ENCODE measurements around the gene TEX264.
"Not testable (repeated sequence)": the region's sequence is repeated elsewhere in the genome, so short reads cannot be mapped to it uniquely, and the experiment has no call there.

TEX264 gene

DNA sequence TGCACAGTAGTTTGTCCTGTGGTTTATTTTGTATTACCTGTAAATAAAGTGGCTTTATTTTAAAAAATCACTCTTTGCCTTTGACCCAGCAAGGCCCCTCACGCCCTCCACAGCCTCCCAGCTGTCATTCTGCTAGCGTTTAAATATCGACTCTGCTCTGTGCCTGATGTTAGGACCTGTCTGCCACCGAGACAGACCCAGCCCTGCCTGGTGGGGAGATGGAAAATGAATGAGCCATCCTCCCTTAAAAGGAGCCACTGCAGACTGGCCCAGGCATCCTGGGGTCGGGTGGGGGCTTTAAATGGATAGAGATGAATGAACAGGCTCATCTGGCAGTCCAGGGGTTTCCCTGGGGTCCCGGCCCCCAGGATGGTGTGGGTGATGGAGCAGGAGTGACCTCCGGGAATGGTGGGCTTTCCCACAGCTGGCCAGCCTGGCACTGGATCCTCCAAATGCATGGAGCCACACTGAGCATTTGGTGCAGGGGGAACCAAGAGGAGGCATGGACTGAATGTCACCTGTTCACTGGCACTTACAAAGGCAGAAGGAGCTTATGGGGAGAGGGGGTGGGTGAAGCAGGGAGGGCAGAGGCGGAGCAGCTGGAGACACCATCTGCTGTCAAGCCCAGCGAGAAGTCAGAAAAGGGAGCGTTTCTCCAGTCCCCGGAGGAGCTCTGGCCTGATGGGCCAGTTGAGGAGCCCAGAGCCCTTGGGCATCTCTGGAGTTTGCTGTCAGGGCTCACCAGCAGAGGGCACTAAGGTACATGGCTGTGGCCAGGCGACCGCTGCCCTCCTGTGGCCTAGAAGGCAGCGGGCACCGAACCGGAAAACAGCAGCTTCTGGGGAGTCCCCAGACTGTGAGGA is 47.7 kb downstream of the TEX264 start:
- DNase-seq = peak; percentile 18

DNA sequence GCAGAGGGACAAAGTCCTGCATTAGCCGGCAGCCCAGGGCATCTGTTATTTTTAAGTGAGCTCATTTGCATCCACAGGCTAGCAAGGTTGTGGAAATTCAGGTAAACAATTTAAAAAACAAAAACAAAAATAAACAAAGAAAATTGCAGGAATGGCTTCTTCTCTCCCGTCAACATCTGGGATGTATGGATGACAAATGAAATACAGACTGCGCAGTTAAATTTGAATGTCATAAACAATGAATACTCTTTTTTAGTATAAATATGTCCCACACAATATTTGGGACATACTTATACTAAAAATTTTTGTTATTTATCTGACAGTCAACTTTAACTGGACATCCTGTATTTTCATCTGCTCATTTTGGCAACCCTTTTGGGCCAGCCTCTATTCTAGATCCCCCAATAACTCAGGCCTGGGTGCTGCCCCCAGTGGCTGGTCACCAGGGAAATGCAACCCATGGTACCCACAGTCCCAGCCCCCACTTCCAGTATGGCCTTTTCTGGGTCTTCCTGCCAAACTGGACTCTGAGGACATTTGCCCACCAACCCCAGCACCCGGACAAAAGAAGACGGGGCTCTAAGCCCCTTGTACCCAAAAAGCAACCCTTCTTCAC is 48.5 kb downstream of the TEX264 start:
- DNase-seq = no peak

- no peak for DNase-seq
These were observed 49.4 kb downstream of the TEX264 start for GRCh38 chr3:51720292-51721061.

- DNase-seq = peak; percentile 35
These were observed 50.2 kb downstream of the TEX264 start for GRCh38 chr3:51721062-51721745.

- DNase-seq = no peak
These were observed 51.3 kb downstream of the TEX264 start for GRCh38 chr3:51722362-51722761.

GRCh38 chr3:51727500-51727899 is 56.4 kb downstream of the TEX264 start:
- DNase-seq = no peak

- no peak for DNase-seq
These were observed 58.1 kb downstream of the TEX264 start for GRCh38 chr3:51729042-51729633.

DNA sequence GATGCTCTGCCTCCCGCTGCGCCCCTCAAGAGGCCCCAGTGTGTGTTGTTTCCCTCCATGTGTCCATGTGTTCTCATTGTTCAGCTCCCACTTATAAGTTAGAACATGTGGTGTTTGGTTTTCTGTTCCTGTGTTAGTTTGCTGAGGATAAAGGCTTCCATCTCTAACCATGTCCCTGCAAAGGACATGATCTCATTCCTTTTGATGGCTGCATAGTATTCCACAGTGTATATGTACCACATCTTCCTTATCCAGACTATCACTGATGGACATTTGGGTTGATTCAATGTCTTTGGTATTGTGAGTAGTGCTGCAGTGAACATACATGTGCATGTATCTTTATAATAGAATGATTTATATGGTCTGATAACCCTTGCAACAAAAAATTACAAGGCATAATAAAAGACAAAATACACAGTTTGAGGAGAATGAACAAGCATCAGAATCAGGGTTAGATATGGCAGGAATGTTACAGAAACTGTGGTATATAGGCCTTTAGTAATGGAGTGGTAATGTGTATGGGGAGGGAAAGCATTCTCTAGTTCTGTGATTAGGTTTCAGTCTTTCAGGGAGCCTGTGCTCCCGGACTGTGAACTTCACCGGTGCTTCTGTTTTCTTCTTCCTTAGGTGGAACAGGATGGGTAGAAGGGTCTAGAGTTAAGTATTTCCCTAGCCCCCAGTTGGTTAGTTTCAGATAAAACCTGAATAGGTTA is 63.0 kb downstream of the TEX264 start:
- DNase-seq = no peak

DNA sequence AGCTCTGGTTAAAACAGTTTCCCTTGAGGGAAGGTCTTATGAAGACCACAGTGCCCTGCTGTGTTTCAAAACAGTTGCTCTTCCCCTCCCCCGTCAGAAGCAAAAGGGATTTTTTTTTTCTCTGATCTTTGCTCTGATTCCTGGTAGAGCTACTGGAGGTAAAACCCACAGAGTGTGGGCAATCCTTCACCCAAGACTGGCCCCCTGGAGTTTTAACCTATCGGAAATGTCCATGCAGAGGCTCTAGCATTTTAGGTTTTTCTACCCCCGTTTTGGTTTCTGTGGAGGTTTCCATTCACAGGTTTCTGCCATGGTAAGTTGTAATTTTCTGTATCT is 63.5 kb downstream of the TEX264 start:
- DNase-seq = no peak

- no peak for DNase-seq
These were observed 64.0 kb downstream of the TEX264 start for GRCh38 chr3:51735039-51735438.

GRCh38 chr3:51735950-51736349 is 64.9 kb downstream of the TEX264 start:
- DNase-seq = no peak

GRCh38 chr3:51739110-51739509 is 68.1 kb downstream of the TEX264 start:
- DNase-seq = no peak

GRCh38 chr3:51742320-51742719 is 71.3 kb downstream of the TEX264 start:
- not testable (repeated sequence) for DNase-seq

GRCh38 chr3:51742978-51743377 is 71.9 kb downstream of the TEX264 start:
- not testable (repeated sequence) for DNase-seq

DNA sequence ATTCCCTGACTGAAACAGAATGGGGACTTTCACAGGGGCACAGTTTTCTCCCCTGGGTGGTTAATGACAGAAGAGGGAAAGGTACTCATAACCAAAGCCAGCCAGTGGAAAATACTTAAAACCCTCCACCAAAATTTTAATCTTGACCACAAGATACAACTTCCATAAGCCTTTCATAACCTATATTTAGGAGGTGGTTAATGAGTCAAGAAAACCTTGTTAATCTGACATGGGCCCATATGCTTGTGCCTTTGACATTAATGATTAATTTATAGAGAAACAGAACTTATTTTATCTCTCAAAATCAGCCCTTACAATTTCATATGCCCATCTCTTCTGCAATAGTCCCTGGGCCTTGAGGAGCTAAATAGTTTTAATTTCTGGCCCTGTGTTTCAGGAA is 76.8 kb downstream of the TEX264 start:
- DNase-seq = no peak

- DNase-seq = no peak
These were observed 77.3 kb downstream of the TEX264 start for GRCh38 chr3:51748327-51748726.

GRCh38 chr3:51750878-51751277 is 79.8 kb downstream of the TEX264 start:
- no peak for DNase-seq

DNA sequence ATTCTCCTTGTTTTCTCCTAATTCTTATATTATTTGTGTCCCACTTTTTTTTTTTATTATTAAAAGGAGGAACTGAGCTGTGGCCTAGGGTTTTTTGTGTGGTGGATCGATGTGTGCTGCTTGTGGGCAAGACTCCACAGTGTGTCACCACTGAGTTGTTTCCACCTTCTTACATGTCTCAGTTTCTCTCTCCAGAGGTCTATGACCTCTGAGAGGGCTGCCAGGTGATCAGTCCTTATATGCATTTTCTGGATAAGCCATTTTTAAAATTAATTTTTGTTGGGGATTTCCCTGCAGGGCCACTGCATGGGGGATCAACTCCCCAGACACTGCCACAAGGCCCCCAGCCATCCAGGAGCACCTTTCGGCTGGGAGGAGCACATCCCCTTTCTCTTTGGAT is 80.2 kb downstream of the TEX264 start:
- DNase-seq = no peak

Data from KG1 (cell line).